ENCODE data around the gene KRTAP5-11.
"Not testable (repeated sequence)": the region's sequence is repeated elsewhere in the genome, so short reads cannot be mapped to it uniquely, and the experiment has no call there.

Gene KRTAP5-11

DNA sequence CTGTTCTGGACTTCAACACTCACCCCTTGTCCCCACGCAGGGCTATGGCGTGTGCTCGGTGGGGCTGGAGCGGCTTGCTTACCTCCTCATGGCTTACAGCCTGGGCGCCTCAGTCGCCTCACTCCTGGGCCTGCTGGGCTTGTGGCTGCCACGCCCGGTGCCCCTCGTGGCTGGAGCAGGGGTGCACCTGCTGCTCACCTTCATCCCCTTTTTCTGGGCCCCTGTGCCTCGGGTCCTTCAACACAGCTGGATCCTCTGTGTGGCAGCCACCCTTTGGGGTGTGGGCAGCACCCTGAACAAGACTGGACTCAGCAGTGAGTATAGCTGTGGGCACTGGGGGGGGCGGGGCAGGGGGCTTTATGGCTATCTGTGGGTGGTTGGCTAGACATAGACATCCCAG, 20.5 kb upstream of the KRTAP5-11 start:
- H3K27ac Mint-ChIP-seq, H3K4me3 Mint-ChIP-seq, H3K36me3 Mint-ChIP-seq, DNase-seq, H3K4me1 Mint-ChIP-seq, H3K9me3 Mint-ChIP-seq, CTCF ChIA-PET: not testable (repeated sequence)
- H3K27me3 Mint-ChIP-seq: peaks cover 44% of the 10 kb centered on the region

DNA sequence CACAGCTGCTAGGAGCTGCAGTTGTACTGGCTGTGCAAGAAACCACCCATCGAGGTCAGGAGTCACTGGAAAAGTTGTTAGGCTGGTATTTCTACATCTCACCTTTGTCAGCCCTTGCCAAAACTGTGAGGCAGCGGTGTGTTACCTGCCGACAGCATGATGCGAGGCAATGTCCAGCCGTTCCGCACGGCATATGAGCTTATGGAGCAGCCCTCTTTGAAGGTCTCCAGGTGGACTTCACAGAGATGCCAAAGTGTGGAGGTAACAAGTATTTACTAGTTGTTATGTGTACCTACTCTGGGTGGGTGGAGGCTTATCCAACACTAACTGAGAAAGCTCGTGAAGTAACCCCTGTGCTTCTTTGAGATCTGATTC, 6.9 kb upstream of the KRTAP5-11 start:
- H3K4me1 Mint-ChIP-seq, H3K9me3 Mint-ChIP-seq, H3K4me3 Mint-ChIP-seq, DNase-seq, H3K27ac Mint-ChIP-seq, H3K36me3 Mint-ChIP-seq, H3K27me3 Mint-ChIP-seq: not testable (repeated sequence)
- CTCF ChIA-PET: interaction anchor here (1.2 to 1.3 kb wide), 2 partner anchors 9 to 51 kb away, joined by 3 read pairs; no protein-coding TSS in a partner anchor

DNA sequence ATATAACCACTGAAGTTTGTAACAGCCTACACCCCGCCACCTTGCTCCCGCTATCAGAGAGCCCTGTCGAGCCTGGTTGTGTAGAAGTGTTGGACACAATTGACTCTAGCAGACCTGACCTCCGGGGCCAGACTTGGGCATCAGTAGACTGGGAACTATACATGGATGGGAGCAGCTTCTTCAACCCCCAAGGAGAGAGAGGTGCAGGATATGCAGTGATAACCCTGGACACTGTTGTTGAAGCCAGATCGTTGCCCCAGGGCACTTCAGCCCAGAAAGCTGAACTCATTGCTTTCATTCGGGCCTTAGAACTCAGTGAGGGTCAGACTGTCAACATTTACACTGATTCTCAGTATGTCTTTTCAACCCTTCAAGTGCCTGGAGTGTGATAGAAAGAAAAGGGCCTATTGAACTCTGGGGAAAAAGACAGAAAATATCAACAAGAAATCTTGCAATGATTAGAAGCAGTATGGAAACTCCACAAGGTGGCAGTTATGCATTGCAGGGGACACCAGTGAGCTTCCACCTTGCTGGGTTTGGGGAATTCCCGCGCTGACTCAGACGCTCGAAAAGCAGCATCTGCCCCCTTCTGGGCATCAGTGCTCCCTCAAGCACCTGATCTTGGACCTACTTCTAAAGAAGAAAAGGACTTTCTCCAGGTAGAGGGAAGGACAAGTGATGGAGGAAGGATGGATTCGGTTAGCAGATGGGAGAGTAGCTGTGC, 6.3 kb upstream of the KRTAP5-11 start:
- not testable (repeated sequence) for H3K27me3 Mint-ChIP-seq, H3K36me3 Mint-ChIP-seq, H3K4me1 Mint-ChIP-seq, H3K27ac Mint-ChIP-seq, H3K4me3 Mint-ChIP-seq, H3K9me3 Mint-ChIP-seq
- CTCF ChIA-PET: interaction anchor here (1.2 to 1.3 kb wide), 3 partner anchors 9 to 51 kb away, joined by 3 read pairs; no protein-coding TSS in a partner anchor
- peak; percentile 56 for DNase-seq

DNA sequence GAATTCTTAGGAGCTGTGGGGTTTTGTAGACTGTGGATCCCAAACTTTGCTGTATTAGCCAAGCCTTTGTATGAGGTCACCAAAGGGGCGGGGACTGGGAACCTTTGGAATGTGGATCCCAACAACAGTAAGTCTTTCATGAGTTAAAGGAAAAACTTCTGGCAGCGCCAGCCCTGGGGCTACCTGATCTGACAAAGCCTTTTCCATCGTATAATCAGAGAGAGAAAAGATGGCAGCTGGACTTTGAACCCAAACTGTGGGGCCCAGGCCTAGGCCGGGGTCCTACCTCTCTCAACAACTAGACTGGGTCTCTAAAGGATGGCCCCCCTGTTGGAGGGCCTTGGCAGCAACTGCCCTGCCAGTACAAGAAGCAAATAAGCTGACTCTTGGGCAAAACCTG, 5.6 kb upstream of the KRTAP5-11 start:
- not testable (repeated sequence) for H3K4me3 Mint-ChIP-seq
- CTCF ChIA-PET: interaction anchor here (1.3 kb wide), 2 partner anchors 25 to 52 kb away, joined by 3 read pairs; no protein-coding TSS in a partner anchor

DNA sequence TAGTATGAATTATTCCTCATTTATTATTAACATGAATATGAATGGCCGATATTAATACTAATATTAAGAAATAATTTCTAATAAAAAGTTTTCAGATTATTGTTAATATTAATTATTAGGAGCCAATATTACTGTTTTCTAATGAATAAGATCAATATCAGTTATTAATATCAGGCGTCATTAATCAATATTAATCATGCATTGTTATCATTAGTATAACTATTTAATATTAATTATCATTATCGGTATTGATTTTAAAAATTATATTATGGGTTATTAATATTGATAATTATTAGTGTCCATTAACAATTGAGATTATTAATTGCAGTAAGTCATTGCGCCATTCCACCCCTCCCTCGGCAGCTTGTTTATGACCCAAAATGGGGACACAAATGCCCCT, 3.0 kb upstream of the KRTAP5-11 start:
- CTCF ChIA-PET, H3K4me1 Mint-ChIP-seq, H3K36me3 Mint-ChIP-seq, DNase-seq, H3K9me3 Mint-ChIP-seq, H3K27ac Mint-ChIP-seq, H3K4me3 Mint-ChIP-seq: not testable (repeated sequence)
- H3K27me3 Mint-ChIP-seq: peaks cover 22% of the 10 kb centered on the region

More for the DNA sequence above, 5.6 kb upstream of the KRTAP5-11 start:
- H3K9me3 Mint-ChIP-seq, H3K36me3 Mint-ChIP-seq, H3K27ac Mint-ChIP-seq, DNase-seq, H3K27me3 Mint-ChIP-seq, H3K4me1 Mint-ChIP-seq: not testable (repeated sequence)

DNA sequence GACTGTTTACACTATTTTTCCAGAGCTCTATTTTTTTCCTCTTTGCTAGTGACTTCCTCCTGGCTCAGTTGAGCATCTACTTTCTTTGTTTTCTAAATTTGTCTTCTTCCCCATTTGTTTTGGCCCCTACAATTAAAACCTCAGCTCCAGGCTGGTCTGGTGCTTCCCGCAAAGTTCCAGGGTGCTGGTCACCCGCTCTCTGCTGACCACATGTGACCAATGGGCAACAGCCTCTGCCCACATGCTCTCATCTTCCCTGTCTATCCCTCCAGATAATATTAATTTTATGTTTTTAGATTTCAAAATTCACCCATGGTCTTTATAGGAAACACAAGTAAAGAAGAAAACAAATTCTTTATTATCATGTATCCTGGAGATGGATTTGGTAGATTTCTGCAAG, 294 bp upstream of the KRTAP5-11 start:
- H3K9me3 Mint-ChIP-seq, H3K36me3 Mint-ChIP-seq, H3K4me3 Mint-ChIP-seq, CTCF ChIA-PET, H3K4me1 Mint-ChIP-seq, DNase-seq, H3K27ac Mint-ChIP-seq: not testable (repeated sequence)
- H3K27me3 Mint-ChIP-seq: peaks cover 30% of the 10 kb centered on the region

DNA sequence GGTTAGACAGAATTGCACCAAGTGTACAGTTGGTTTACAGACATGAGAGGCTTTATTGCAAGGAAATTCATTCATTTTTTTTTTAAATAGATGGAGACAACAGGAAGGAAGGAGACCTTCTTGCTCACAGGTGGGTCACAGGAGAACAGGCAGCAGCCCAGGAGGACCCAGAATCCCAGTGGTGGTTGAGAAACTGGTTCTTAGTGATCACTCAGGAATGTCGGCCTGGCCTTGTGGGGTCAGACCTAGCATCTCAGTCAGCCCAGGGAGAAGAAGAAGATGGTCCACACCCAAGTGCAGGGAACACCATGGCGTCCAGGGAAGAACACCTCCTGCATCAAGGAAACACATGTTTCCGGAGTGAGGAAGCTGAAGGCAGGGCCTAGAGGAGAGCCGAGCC, 849 bp downstream of the KRTAP5-11 start:
- peaks cover 30% of the 10 kb centered on the region for H3K27me3 Mint-ChIP-seq
- no peak overlapping the region for H3K4me3 Mint-ChIP-seq
- peaks cover 2% of the 10 kb centered on the region for H3K4me1 Mint-ChIP-seq
- no peaks in the 10 kb centered on the region for H3K36me3 Mint-ChIP-seq
- no peaks in the 10 kb centered on the region for H3K9me3 Mint-ChIP-seq
- no peak for DNase-seq
- no peak overlapping the region for H3K27ac Mint-ChIP-seq
- CTCF ChIA-PET: interaction anchor here (0.7 kb wide), 2 partner anchors 8 to 32 kb away, joined by 3 read pairs; no protein-coding TSS in a partner anchor

DNA sequence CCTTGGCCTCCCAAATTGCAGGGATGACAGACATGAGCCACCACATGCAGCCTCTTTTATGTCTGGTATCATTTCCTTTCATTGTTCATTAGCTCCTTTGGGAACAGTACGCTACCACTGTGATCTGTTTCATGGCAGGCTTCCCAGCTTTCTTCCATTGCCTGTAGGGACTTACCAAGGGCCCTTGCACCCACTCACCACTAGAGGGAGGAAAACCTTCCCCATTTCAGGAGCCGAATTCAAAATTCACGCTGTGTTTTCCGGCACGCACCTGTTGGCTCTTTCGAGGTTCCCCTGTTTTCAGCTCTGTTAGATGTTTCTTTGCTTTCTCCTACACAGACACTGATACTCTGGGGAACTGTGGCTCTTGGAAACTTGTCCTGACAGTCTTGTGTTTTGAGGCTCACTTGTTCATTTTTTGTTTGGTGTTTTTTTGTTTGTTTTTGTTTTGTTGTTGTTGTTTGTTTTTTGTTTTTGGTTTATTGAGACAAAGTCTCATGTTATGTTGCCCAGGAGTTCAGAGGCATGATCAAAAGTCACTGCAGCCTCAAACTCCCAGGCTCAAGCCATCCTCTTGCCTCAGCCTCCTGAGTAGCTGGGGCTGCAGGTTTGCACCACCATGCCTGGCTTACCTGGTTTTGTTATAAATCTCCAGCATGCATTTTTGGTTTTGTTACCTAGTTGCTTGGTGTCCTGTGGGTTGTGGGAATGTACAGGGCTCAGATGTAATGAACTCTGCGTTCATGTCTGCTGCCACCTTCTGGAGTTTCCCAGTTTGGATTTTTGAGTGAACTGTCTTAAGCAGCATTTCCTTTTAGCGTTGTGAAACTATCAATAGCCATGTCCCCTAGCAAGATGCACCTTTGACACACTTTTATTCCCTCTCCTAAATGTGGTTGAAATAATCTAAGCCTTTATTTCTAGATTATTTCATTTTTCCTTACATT, 2.3 kb downstream of the KRTAP5-11 start:
- CTCF ChIA-PET: interaction anchor here (0.6 kb wide), 1 partner anchor 9 kb away, joined by 3 read pairs; no protein-coding TSS in a partner anchor
- DNase-seq: peak; percentile 35
- no peaks in the 10 kb centered on the region for H3K36me3 Mint-ChIP-seq
- H3K4me1 Mint-ChIP-seq: peaks cover 2% of the 10 kb centered on the region
- H3K27ac Mint-ChIP-seq: no peak overlapping the region
- no peaks in the 10 kb centered on the region for H3K9me3 Mint-ChIP-seq
- H3K4me3 Mint-ChIP-seq: no peak overlapping the region
- H3K27me3 Mint-ChIP-seq: peaks cover 30% of the 10 kb centered on the region

DNA sequence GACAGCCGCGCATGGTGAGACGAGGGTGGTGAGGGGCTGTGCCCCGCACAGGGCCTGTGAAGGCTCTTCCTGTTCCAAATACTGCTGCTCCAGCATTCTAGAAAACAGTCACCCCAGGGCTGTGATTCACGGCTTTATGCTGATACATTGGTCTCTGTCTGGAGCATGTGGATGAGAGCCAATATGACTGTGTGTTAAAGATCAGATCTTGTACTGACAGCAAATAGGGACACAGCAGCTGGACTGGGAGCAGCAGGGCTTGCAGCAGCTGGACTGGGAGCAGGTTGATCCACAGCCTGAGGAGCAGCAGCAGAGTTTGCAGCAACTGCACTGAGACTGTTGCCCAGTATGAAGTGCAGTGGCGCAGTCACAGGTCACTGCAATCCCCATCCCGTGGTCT, 3.2 kb downstream of the KRTAP5-11 start:
- peaks cover 30% of the 10 kb centered on the region for H3K27me3 Mint-ChIP-seq
- H3K4me3 Mint-ChIP-seq, DNase-seq, H3K9me3 Mint-ChIP-seq, H3K36me3 Mint-ChIP-seq, CTCF ChIA-PET, H3K27ac Mint-ChIP-seq, H3K4me1 Mint-ChIP-seq: not testable (repeated sequence)

DNA sequence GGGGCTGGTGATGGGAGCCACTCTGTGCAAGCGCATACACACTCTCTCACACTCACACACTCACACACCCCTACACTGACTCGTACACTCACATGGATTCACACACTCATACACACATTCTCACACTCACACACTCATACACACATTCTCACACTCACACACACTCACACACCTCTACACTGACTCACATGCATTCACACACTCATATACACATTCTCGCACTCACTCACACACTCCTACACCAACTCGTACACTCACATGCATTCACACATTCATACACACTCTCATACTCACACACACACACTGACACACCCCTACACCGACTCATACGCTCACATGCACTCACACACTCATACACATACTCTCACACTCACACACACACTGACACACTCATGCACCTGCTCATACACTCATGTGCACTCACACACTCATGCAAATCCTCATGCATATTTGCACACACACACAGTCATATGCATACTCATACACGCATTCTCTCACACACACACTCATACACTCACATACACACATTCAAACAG, 5.1 kb downstream of the KRTAP5-11 start:
- peaks cover 2% of the 10 kb centered on the region for H3K4me1 Mint-ChIP-seq
- CTCF ChIA-PET: no interaction called here

DNA sequence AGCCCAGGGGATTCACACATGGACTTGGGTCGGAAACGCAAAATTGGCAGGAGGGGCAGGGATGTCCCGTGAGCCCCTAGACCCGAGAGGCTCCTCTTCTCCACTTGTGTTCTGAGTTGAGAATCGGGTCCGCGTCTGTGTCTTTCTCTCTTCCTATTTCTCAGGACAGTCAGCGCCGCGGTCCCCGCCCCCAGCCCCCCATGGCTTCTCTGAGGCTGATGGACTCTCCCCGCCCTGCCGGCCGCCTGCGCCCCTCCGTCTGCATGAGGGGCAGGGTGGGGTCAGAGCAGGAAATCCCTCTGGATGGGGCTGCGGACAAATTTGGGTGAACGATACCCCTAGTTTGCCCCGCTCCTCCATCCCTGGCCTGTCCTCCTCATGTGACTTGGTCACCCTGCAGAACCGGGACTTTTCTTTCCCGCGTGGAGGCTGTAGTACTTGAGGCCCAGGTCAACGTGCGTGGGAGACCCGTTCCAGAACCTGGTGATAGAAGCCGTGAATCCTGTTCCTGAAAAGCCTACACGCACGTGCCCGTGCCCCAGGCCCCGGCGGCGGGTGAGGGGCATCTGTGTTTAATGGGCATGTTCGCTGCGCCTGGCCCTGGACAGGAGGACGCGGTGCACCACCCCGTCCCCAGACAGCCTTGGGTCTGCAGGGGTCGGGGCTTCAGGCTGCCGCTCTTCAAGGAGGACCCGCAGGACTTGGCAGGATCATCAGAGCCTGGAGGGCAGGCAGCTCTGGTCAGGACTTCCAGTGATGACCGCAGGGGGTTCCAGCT, 5.8 kb downstream of the KRTAP5-11 start:
- H3K4me3 Mint-ChIP-seq: not testable (repeated sequence)

More for the DNA sequence above, 5.1 kb downstream of the KRTAP5-11 start:
- no peak for DNase-seq
- no peaks in the 10 kb centered on the region for H3K9me3 Mint-ChIP-seq
- no peaks in the 10 kb centered on the region for H3K36me3 Mint-ChIP-seq
- no peak overlapping the region for H3K4me3 Mint-ChIP-seq
- peaks cover 26% of the 10 kb centered on the region for H3K27me3 Mint-ChIP-seq
- H3K27ac Mint-ChIP-seq: no peak overlapping the region

DNA sequence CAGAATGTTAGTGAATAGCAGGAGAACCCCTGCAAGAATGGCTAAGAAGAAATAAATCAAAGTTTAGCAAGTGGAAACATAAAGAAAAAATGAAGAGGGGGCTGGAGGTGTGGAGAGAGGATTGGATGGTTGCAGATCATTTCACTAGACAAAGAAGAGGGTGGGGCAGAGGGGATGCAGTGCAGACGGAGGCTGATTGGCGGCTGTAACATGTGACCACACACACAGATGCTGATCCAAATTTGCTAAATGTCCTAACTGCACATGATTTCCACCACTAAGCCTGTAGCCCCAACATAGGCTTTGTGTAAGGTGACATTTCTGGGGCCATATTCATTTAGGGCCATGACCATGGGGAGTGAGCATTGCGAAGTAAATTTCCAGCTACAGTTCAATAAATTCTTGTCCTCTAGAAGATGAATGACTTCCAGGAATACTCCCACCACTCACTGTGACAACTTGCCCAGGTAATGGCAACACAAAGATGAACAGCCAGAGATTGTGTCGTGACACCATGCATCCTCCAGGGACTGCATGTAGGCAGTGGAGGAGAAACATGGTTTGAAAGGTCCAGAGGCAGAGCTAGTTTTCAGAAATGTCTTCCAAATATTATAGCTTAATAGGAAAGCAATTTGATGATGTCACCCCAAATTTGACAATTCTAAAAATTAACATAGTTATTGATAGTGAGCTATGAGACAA, 6.8 kb downstream of the KRTAP5-11 start:
- CTCF ChIA-PET: no interaction called here
- no peak for DNase-seq

More for the DNA sequence above, 5.8 kb downstream of the KRTAP5-11 start:
- H3K9me3 Mint-ChIP-seq, H3K27ac Mint-ChIP-seq, DNase-seq, H3K4me1 Mint-ChIP-seq, CTCF ChIA-PET, H3K36me3 Mint-ChIP-seq: not testable (repeated sequence)
- peaks cover 20% of the 10 kb centered on the region for H3K27me3 Mint-ChIP-seq

DNA sequence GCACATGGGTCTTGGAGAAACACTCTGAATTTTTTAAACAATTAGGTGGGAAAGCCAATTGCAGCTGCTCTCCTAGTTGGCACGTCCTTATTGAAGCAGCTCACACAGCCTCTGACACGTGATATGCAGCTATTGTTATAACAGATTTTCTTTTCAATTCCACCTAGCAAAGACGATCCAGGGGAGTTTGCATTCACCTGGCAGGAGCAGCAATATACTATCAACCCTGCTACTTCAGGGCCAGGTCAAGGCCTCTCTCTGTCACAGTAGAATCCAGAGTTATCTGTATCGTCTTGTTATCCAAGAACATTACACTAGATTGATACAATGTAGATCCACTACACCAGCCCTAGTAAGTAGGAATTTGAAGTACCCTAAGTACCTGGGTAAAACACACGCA, 8.3 kb downstream of the KRTAP5-11 start:
- H3K27me3 Mint-ChIP-seq: no peaks in the 10 kb centered on the region
- no peaks in the 10 kb centered on the region for H3K9me3 Mint-ChIP-seq
- no peak for DNase-seq
- no peaks in the 10 kb centered on the region for H3K36me3 Mint-ChIP-seq
- CTCF ChIA-PET: interaction anchor here (1.4 kb wide), 1 partner anchor 8 kb away, joined by 3 read pairs; no protein-coding TSS in a partner anchor
- H3K4me1 Mint-ChIP-seq: no peaks in the 10 kb centered on the region
- H3K4me3 Mint-ChIP-seq: no peak overlapping the region
- H3K27ac Mint-ChIP-seq: no peak overlapping the region

More for the DNA sequence above, 6.8 kb downstream of the KRTAP5-11 start:
- H3K36me3 Mint-ChIP-seq: no peaks in the 10 kb centered on the region
- H3K27me3 Mint-ChIP-seq: peaks cover 11% of the 10 kb centered on the region
- no peak overlapping the region for H3K4me3 Mint-ChIP-seq
- no peaks in the 10 kb centered on the region for H3K9me3 Mint-ChIP-seq
- no peak overlapping the region for H3K27ac Mint-ChIP-seq
- peaks cover 2% of the 10 kb centered on the region for H3K4me1 Mint-ChIP-seq
